ELR (cell line): ENCODE measurements around the gene FAM107B.
A peak's percentile ranks its signal among the peaks of the same experiment; 100 is the strongest.
"Not testable (repeated sequence)": the region's sequence is repeated elsewhere in the genome, so short reads cannot be mapped to it uniquely, and the experiment has no call there.

ENCODE experiments used
- DNase-seq: peaks from one replicate; pipeline ENCODE4 v3.0.0-alpha.2; 2015; ENCODE audit warnings: low read depth

The FAM107B gene

DNA sequence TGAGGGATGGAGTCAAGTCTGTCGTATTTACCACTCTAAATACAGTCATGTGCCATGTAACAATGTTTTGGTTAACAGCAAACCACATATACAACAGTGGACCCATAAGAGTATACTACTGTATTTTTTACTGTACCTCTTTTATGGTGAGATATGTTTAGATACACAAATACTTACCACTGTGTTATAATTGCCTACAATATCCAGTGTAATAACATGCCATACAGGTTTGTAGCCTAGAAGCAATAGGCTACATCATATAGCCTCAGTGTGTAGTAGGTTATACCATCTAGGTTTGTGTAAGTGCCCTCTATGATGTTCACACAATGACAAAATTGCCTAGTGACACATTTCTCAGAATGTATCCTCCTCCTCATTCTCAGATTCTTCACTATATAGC is 110.4 kb downstream of the FAM107B start:
- no peak for DNase-seq

DNA sequence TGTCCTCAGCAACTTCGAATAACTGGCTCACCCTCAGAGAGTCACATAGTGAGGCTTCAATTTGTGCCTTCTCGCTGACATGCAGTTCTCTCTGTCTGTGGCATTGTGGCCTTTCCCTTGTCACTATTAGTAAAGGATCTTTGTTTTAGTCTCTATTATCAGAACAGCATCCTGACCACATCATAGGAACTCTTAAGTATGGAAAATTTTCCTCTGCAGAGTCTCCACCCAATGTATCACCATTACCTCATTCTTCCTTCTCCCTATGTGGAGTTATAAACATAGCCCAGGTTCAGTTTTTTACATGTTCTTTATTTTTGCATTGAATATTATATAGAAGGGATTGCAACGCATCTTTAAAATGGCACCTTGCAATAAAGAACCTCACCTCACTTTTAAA is 112.9 kb downstream of the FAM107B start:
- no peak for DNase-seq

DNA sequence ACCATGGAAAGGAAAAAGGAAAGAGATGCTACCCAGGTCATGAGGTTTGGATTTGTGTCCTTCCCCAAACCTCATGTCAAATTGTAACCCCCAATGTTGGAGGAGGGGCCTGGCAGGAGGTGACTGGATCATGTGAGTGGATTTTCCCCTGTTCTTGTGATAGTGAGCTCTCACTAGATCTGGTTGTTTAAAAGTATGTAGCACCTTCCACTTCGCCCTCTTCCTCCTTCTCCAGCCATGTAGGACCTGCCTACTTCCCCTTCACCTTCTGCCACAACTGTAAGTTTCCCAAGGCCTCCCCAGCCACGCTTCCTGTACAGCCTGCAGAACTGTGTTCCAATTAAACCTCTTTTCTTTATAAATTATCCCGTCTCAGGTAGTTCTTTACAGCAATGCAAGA is 113.9 kb downstream of the FAM107B start:
- no peak for DNase-seq

DNA sequence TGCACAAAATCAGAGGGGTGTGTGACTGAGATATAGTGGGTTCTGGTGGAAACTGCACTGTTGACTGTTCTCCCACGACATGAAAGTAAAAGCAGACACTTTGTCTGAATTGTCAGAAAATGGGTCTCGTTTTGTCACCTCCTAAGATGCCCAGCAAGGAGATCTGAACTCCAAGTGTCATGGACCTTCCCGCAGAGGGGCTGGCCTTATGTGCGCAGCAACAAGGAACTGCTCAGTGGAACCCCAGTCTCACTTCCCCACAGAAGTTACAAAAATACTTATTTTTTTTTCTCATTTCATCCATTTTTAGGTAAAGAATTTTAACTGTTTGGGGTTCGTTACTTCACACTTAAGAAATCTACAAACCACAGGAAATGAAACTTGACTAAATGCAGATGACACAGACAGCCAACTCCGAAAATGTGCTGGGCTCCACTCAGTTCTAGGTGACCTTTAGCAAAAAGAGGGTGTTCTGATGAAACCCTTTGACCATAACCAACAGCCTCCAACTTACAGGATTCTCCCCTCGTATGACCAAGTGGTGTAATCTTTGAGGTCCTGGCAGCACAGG is 115.0 kb downstream of the FAM107B start:
- DNase-seq: no peak

DNA sequence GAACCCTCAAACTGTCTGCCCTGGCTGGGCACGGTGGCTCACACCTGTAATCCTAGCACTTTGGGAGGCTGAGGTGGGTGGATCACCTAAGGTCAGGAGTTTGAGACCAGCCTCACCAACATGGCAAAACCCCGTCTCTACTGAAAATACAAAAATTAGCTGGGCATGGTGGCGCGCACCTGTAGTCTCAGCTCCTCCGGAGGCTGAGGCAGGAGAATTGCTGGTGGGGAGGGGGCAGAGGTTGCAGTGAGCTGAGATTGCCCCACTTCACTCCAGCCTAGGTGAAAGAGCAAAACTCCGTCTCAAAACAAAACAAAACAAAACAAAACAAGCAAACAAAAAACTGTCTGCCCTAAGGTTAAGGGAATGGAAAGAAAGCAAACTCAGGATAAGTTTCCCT is 115.6 kb downstream of the FAM107B start:
- DNase-seq: not testable (repeated sequence)

DNA sequence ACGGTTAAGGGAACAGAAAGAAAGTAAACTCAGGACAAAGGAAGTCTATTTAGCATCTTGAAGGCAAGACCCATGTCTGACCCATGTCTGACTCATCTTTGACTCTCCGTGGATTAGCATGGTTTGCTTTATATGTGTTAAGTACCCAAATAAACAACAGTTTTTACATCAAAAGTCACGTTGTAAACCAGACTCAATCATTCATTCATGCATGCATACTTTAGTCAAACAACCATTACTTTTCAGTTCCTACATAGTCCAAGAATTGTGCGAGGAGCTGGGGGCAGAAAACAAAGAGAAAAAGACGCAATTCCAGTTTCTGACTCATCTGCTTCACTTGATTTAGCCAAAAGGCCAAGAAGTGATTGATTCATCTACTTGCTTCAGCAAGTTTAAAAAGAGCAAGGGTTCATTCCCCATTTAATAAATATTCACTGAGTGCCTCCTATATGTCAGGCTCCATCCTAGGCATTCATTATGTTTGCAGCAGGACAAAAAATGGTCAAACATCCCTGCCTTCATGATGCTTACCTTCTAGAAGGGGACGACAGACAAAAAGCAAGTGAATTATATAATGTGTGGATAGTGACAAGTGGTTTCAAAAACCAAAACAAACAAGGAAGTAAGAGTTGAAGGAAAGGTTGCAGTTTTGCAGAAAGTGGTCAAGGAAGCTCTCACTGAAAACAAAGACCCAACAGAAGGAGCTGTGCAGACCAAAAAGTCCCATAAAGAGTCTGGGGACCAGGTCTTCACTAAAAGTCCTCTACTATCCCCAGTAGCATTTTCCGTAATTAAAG is 116.2 kb downstream of the FAM107B start:
- DNase-seq: peak; percentile 89

DNA sequence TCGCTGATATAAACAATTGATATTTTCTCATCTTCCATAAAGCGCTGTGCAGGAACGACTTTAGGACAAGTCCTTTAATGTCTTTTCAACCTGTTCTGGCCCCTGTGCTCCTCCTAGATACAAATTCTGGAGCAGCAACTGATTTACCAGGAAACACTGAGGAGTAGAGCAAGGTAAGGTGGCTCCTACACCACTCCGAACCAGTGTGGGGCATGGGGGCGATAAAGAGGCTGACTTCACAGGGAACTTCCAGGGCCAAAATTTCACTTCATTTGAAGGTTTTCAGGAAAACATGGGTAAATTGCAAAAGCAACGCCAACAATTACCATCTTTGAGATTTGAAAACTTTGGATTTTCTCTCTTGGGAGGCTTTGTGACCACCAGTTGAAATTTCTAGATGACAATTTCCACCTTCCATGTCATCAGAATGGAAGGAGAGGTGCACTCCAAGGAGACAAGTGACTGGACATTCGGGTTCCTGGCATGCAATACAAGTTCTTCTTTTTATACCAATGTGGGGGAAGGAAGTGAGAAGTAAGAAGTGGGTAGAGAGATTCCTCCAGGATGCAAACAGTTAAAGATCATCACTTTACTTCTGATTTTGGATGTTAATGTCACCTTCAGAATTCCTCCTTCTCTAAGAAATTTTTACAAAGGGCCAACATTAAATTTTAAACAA is 118.5 kb downstream of the FAM107B start:
- no peak for DNase-seq

DNA sequence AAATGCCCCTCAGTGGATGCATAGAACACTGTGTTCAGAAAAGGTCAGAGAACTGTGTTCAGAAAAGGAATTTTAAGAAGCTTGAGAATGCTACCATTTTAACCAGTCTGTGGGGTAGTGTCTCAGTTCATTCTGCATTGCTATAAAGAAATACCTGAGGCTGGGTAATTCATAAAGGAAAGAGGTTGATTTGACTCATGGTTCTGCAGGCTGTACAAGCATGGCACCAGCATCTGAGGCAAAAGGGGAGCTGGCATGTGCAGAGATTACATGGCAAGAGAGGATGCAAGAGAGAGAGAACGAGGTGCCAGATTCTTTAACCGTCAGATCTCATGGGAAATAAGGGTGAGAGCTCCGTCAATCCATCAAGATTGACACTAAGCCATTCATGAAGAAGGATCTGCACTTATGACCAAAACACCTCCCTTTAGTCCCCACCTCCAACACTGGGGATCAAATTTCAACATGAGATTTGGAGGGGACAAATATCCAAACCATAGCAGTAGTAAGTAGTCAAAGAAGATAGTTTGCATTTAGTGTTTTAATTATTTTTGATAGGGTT is 119.8 kb downstream of the FAM107B start:
- DNase-seq: no peak

DNA sequence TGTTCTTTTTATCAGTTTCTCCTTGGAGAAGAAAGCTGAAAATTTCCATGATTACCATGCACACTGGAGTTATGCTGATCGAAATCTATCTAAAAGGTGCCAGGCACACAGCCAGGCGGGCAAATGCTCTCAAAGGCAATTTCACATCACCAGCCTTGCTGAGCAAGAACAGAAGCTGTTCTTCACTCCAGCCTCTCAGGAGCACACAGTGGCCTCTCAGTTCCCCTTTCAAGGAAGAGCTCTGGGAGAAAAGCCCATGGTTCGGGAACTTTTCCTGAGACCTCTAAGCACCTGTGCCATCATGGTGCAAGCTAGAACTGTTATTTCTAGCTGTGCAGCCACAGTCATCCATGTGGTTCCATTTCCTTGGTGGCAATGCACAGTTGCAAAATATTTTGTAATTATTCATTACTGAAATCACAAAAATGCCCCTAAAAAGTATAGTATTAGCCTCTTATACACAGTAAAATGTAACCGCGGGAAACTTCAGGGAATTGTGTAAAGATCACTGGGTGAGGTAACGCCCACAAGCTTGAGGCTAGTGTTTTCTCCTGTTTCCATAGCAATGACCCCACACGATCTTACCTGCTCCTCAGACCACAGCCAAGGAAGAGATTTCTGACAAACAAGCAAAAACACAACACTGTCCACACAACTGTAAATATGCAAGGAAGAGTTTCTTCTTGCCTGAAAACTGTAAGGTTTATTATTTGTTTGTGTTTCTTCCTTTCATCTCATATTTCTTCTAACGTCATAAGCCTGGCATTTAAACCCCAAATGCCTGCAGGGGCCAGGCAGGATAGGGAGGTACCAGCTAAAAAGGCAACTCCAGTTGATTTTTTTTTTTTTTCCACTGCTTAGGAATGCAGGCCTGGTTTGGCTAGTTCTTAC is 121.2 kb downstream of the FAM107B start:
- peak; percentile 82 for DNase-seq

DNA sequence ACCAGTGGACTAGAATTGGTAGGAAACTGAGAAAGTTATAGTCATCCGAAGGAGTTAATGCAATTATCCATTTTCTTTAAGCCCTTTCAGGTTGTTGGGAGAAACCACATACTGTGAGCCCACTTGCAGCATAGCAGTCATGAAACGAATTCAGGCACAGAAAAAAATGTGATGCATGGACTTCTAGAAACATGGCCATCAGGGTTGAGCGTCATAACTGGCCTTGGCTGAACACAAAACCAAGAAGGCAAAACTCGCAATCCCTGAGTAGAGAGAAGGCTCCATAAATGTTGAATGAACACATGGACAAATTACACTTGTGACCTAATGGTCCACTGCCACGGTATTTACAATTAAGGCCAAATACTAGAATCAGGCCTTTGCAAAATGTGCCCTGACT is 121.9 kb downstream of the FAM107B start:
- DNase-seq: no peak

DNA sequence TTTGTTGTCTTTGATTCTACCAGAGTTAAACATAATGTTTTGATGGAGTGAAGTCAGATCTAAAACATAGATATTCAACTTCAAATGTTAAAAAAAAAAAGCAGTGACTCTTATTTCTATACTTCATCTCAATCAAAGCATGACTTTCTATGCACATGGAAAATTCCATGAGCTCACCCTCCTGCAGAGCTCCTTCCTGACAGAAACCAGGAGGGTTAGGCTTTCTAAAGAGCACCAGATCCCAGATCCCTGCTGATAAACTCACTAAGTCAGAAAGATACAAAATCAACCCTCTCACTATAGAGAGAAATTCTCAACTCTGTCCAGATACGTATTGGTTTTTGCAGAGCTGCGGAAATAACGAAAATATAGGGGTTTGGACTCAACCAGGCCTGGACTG is 122.6 kb downstream of the FAM107B start:
- no peak for DNase-seq

DNA sequence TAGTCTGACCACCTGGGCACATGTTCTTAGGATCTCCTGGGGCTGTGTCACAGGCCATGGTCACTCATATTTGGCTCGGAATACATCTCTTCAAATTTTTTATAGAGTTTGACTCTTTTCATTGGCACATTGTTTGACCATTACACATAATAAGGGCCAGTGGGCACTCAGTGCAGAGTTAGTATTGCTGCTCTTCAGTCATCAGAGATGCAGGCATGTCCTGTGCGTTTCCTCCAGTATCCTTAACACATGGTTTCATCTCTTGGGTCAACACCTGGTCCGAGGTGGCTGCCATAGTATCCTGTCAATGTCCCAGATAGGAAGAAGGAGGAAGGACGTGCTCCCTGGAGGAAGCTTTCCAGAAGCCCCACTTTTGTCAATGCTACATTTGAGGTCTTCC is 125.0 kb downstream of the FAM107B start:
- no peak for DNase-seq

DNA sequence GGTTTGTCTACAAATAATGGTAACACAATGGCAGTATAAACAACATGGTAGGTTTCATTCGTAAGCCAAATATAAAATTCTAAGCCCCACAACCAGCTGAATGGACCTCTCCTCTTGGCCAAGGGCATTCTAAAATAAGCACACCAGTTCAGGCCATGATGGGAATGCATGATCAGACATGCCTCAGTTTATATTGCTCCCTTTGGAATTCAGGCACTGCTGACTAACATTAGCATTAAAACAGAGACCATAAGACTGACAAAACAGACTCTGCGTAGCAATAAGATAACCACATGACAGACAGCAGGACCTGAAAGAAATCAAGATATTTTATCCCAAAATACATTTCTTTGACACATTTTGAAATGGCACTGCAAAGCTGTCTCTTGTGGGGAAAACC is 125.8 kb downstream of the FAM107B start:
- DNase-seq: no peak

DNA sequence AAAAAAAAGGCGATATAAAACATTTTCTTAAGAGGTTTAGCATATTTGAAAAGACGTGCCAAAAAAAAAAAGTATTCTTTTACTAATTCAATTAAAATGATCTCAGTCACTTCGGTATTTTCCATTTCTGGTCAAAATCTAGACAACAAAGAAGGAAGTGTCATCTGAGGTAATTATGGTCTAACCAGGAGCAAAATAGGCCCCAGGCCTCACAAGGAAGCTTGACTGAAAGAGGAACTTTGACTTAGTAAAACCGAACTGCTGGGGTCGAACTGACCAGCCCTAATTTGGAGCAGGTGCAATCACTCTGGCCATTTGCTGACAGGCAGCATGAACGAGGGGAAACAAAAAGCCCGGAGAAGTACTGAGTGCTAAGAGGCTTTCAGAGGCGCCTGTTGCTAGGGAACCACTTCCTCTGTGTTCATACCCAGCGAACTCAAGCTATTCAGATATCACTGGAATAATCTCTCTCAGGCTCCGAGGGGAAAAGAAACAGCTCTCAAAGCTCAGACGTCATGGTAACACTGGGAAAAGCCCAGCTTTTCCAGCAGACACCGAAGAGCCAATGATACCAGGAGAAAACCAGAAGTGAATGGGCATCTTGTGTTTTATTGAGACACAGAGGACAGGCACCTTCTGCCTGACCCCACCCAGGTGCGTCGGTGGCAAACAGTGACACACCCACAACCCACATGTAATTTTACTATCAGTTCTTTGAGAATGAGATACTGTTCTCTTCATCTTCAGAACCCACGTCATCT is 126.5 kb downstream of the FAM107B start:
- DNase-seq: peak; percentile 7

DNA sequence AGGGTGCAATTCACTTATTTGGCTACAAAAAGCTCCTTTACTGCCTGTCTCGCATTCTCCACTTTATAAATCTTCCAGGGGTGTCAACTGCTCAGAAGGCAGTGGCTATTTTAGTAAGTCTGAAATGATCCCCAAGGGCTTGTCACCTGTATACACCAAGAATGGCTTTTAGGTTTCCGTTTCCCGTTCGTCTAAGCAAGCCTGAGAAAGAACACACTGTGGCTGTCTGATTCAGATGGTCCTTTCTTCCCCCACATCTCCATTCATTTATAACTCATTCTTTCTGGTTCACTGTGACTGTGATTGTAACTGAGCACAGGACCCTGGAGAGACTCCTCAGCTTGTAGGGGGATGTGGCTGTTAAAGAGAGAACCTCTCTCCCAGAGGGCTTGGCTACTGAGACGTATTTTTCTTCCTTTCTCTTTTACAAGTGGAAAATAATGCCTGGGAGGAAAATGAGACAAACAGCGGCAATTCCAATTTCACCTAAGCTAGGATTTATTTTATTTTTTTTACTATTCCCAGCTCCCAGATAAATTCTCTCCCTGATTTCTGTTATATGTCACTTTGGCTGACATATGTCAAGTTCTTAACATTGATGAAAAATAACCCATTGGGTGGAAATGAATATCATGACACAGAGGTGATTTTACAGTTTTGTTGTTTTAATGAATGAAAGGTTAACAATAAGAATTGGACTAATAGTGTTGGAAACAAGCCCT is 129.3 kb downstream of the FAM107B start:
- no peak for DNase-seq

DNA sequence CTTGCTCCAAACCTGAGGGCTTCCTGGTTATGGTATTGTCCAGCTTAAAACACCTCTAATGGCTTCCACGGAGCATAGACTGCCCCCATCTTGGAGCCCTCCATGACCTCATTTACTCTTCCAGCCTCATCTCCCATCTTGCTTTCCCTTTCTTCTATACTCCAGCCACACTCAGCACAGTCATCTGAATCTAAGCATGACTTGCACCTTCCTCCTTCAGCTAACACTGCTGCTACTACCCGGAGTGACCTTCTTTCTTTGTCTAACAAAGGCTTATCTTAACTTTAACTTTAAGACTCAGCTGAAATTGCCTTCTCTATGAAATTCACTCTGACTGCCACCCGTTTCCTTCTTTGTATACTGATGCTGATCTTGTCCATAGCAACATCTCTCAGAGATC is 135.1 kb downstream of the FAM107B start:
- no peak for DNase-seq

DNA sequence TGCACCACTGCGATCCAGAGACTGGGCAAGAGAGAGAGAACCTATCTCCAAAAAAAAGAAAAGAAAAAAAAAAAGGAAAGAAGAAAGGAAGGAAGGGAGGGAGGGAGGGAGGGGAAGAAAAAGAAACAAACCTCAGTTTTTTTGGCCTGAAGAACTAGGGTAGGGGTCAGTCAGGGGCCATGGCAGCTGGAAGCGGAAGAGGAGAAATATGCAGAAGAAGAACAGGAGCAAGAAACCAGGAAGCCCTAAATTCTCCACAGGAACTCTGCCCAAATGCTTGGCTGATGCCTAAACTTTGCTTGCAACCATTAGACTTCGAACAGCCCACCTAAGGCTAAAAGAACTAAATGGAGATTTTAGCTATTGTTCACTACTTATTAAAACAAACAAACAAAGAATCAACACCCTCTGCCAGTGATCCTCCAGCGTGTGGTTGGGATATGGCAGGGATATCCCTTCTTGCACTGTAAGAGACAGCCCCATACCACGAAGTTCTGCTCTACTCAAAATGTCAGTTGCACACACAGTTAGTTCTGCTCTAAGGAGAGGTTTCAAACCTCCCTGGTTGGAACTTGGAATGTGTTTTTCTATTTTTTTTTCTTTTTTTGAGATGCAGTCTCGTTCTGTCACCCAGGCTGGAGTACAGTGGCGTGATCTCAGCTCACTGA is 139.5 kb downstream of the FAM107B start:
- DNase-seq: no peak

DNA sequence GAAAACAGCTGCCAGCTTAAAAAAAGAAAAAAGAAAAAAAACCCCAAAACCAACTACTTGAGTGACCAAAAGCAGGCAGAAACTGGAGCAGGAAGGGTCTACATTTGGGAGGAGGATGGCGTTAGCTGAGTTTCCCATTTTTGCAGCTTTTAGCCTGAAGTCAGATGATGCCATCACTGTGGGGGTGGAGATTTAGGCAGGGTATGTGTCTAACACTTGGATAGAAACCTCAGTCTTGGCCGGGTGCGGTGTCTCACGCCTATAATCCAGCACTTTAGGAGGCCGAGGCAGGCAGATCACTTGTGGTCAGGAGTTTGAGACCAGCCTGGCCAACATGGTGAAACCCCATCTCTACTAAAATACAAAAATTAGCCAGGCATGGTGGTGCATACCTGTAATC is 140.1 kb downstream of the FAM107B start:
- DNase-seq: not testable (repeated sequence)

DNA sequence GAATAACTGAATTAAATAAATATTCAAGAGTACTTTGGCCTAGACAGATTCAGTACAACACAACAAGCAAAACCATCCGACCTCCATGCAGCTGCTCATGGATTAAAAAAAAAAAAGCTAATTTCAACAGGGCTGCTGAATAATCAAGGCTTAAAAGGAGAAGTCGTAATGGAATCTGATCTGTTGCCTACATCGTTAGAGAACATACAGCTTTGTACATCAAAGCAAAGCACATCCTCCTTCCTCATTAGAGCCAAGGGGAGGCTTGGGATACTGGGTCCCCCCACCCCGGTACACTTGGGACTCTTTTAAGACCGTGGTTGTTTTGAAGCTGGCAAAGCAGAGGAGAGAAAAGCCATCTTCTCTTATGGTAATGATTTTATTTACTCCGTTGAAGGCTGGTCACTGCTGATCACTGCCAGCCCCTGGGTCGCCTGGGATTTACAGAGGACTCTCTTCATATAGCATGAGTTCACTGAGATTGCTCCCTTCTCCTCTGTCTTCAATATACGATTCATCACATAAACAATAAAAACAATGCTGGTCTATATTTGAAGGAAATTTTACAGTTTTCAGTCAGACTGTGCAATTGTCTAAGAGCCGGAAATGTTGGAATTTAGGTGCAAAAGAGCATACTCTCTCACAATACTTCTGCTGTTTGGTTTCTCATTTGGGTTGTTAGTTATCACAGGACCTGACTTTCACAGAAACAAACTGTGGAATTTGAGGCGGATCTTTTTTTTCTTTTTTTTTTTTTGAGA is 148.8 kb downstream of the FAM107B start:
- no peak for DNase-seq
